ENCODE results near the gene ACYP2.

ACYP2 gene

DNA sequence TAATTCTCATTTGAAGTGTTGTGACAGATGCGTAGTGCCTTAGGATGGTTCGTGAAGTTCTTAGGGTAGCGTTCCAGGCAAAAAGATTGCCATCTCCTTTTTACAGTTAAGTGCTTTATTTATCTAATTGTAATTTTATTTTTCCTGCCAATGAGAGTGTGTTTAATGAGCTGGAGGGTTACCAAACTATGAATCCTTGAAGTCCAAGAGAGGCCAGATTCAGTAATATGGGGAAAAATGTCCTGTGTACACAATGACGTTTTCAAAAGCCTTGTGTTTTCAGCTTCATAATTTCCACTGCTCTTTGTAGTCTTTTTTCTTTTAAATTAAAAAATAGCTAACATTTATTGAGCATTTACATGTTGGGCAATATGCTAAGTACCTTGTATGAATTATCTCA, 23.8 kb downstream of the ACYP2 start:
- H3K4me3 ChIP-seq (ENCODE audit: low read depth, low read length) = no peak overlapping the region
- no peak for DNase-seq (ENCODE audit: low read depth)
- TF ChIP-seq MAX (IDR thresholded peaks at IDR 0.05; ENCODE audit: low read depth, low read length) = no peak
- TF ChIP-seq, protein P1, sequence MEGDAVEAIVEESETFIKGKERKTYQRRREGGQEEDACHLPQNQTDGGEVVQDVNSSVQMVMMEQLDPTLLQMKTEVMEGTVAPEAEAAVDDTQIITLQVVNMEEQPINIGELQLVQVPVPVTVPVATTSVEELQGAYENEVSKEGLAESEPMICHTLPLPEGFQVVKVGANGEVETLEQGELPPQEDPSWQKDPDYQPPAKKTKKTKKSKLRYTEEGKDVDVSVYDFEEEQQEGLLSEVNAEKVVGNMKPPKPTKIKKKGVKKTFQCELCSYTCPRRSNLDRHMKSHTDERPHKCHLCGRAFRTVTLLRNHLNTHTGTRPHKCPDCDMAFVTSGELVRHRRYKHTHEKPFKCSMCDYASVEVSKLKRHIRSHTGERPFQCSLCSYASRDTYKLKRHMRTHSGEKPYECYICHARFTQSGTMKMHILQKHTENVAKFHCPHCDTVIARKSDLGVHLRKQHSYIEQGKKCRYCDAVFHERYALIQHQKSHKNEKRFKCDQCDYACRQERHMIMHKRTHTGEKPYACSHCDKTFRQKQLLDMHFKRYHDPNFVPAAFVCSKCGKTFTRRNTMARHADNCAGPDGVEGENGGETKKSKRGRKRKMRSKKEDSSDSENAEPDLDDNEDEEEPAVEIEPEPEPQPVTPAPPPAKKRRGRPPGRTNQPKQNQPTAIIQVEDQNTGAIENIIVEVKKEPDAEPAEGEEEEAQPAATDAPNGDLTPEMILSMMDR (IDR thresholded peaks at IDR 0.05; ENCODE audit: low read depth, low read length) = no peak
- TF ChIP-seq MYC (IDR thresholded peaks at IDR 0.05; ENCODE audit: low read depth, low read length) = no peak
- no peak for TF ChIP-seq POLR2A (IDR thresholded peaks at IDR 0.05; ENCODE audit: extremely low read depth, insufficient read length)

DNA sequence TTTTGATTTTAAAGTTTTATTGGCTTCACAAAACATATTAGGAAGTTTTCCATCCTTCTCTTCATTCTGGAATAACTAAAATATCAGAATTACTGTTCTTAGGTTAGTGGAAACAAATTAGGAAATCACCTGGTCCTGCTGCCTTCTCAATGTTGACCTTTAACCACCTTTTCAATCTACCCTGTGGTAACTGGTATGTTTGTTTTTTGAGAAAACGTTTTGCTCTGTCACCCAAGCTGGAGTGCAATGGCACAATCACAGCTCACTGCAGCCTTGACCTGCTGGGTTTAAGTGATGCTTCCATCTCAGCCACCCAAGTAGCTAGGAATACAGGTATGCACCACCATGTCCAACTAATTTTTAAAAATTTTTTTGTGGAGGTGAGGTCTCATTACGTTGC, 28.4 kb downstream of the ACYP2 start:
- H3K4me3 ChIP-seq (ENCODE audit: low read depth, low read length) = no peak overlapping the region
- TF ChIP-seq, protein P1 (IDR thresholded peaks at IDR 0.05; ENCODE audit: low read depth, low read length) = no peak
- TF ChIP-seq MYC (IDR thresholded peaks at IDR 0.05; ENCODE audit: low read depth, low read length) = no peak
- TF ChIP-seq POLR2A (IDR thresholded peaks at IDR 0.05; ENCODE audit: extremely low read depth, insufficient read length) = no peak
- no peak for TF ChIP-seq MAX (IDR thresholded peaks at IDR 0.05; ENCODE audit: low read depth, low read length)
- no peak for DNase-seq (ENCODE audit: low read depth)

GRCh38 chr2:54148391-54148790, 33.0 kb downstream of the ACYP2 start:
- H3K4me3 ChIP-seq (ENCODE audit: low read depth, low read length) = no peak overlapping the region
- TF ChIP-seq MYC (IDR thresholded peaks at IDR 0.05; ENCODE audit: low read depth, low read length) (no peak), MAX (IDR thresholded peaks at IDR 0.05; ENCODE audit: low read depth, low read length) (no peak), POLR2A (IDR thresholded peaks at IDR 0.05; ENCODE audit: extremely low read depth, insufficient read length) (no peak)
- TF ChIP-seq, protein P1 (IDR thresholded peaks at IDR 0.05; ENCODE audit: low read depth, low read length) = no peak
- DNase-seq (ENCODE audit: low read depth) = no peak

GRCh38 chr2:54149638-54150441, 34.4 kb downstream of the ACYP2 start:
- no peak for DNase-seq (ENCODE audit: low read depth)
- no peak overlapping the region for H3K4me3 ChIP-seq (ENCODE audit: low read depth, low read length)
- TF ChIP-seq MAX (IDR thresholded peaks at IDR 0.05; ENCODE audit: low read depth, low read length) = no peak
- no peak for TF ChIP-seq MYC (IDR thresholded peaks at IDR 0.05; ENCODE audit: low read depth, low read length)
- TF ChIP-seq POLR2A (IDR thresholded peaks at IDR 0.05; ENCODE audit: extremely low read depth, insufficient read length) = no peak
- TF ChIP-seq, protein P1 (IDR thresholded peaks at IDR 0.05; ENCODE audit: low read depth, low read length) = no peak

DNA sequence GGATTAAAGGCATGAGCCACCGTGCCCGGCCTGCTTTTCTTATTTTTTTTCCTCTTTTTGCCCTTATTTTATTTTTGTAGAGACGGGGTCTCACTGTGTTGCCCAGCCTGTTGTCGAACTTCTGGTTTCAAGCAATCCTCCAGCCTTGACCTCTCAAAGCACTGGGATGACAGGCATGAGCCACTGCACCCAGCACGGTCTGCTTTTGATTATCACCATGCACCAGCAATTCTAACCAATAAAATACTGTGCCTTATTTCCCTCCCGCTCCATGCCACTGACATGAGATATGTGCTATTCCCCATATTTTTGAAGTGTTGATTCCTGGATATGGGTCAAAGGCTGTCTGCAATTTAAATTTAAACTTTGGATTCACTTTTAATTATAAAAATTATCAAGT, 42.9 kb downstream of the ACYP2 start:
- H3K4me3 ChIP-seq (ENCODE audit: low read depth, low read length) = no peak overlapping the region
- TF ChIP-seq MYC (IDR thresholded peaks at IDR 0.05; ENCODE audit: low read depth, low read length) (no peak), MAX (IDR thresholded peaks at IDR 0.05; ENCODE audit: low read depth, low read length) (no peak), POLR2A (IDR thresholded peaks at IDR 0.05; ENCODE audit: extremely low read depth, insufficient read length) (no peak)
- TF ChIP-seq, protein P1 (IDR thresholded peaks at IDR 0.05; ENCODE audit: low read depth, low read length) = no peak

More for the DNA sequence above, 42.9 kb downstream of the ACYP2 start:
- DNase-seq (ENCODE audit: low read depth) = no peak

All from NB4 (cell line).